ENCODE data around the gene RAB44. TPM values are rescaled to one million over a fixed set of nuclear protein-coding genes. Genes with fewer than 3 reads are reported as not detected.
"Not testable (repeated sequence)": the region's sequence is repeated elsewhere in the genome, so short reads cannot be mapped to it uniquely, and the experiment has no call there.

Gene RAB44
- total and polyA plus RNA-seq, 7 donors: under 0.01 to 0.71 (median 0.17) TPM; not detected in 3

- no peaks in the 10 kb centered on the region for H3K4me1 ChIP-seq
- WGBS, 2 donors: 90 to 93% methylated on average over 5 of the region's 5 CpGs
- intact Hi-C loops (cut with DNase I): no loop called here
- H3K4me3 ChIP-seq: no peak overlapping the region
- H3K36me3 ChIP-seq: no peaks in the 10 kb centered on the region
- no peaks in the 10 kb centered on the region for H3K9me3 ChIP-seq
- H3K27me3 ChIP-seq: no peaks in the 10 kb centered on the region
- no peak overlapping the region for H3K27ac ChIP-seq
- TF ChIP-seq EP300 (IDR thresholded peaks at IDR 0.05) (no peak), POLR2A (IDR thresholded peaks at IDR 0.05) (no peak), CTCF (IDR thresholded peaks at IDR 0.05) (no peak), POLR2AphosphoS5 (IDR thresholded peaks at IDR 0.05) (no peak)
- DNase-seq: peak; percentile 19
These were observed 5.5 kb downstream of the RAB44 start for GRCh38 chr6:36703081-36703606.

GRCh38 chr6:36703982-36704381 is 6.4 kb downstream of the RAB44 start:
- 96 to 97% methylated on average over 18 of the region's 18 CpGs for WGBS, 2 donors
- peak; percentile 42 for DNase-seq
- Histone ChIP-seq H3K36me3 (no peaks in the 10 kb centered on the region), H3K4me3 (no peak overlapping the region), H3K27me3 (no peaks in the 10 kb centered on the region), H3K4me1 (no peaks in the 10 kb centered on the region), H3K9me3 (no peaks in the 10 kb centered on the region), H3K27ac (no peak overlapping the region)
- intact Hi-C loops (cut with DNase I): no loop called here
- TF ChIP-seq POLR2A (IDR thresholded peaks at IDR 0.05) (no peak), CTCF (IDR thresholded peaks at IDR 0.05) (no peak), POLR2AphosphoS5 (IDR thresholded peaks at IDR 0.05) (no peak), EP300 (IDR thresholded peaks at IDR 0.05) (no peak)

GRCh38 chr6:36704961-36705577 is 7.4 kb downstream of the RAB44 start:
- H3K27ac ChIP-seq; H3K4me1 ChIP-seq; H3K9me3 ChIP-seq; H3K36me3 ChIP-seq; H3K4me3 ChIP-seq; DNase-seq; H3K27me3 ChIP-seq; intact Hi-C loops (cut with DNase I): not testable (repeated sequence)
- 71 to 88% methylated on average over 7 of the region's 7 CpGs for WGBS, 2 donors

GRCh38 chr6:36706339-36706738 is 8.7 kb downstream of the RAB44 start:
- DNase-seq: no peak
- H3K4me1 ChIP-seq: no peaks in the 10 kb centered on the region
- intact Hi-C loops (cut with DNase I): no loop called here
- H3K36me3 ChIP-seq: no peaks in the 10 kb centered on the region
- H3K27ac ChIP-seq: no peak overlapping the region
- no peak overlapping the region for H3K4me3 ChIP-seq
- 13 to 48% methylated on average over 1 of the region's 1 CpG for WGBS, 2 donors
- H3K27me3 ChIP-seq: no peaks in the 10 kb centered on the region
- TF ChIP-seq POLR2AphosphoS5 (IDR thresholded peaks at IDR 0.05) (no peak), CTCF (IDR thresholded peaks at IDR 0.05) (no peak), EP300 (IDR thresholded peaks at IDR 0.05) (no peak), POLR2A (IDR thresholded peaks at IDR 0.05) (no peak)
- H3K9me3 ChIP-seq: no peaks in the 10 kb centered on the region

- no peaks in the 10 kb centered on the region for H3K9me3 ChIP-seq
- H3K27me3 ChIP-seq: no peaks in the 10 kb centered on the region
- TF ChIP-seq EP300 (IDR thresholded peaks at IDR 0.05): no peak
- TF ChIP-seq CTCF (IDR thresholded peaks at IDR 0.05): no peak
- TF ChIP-seq POLR2A (IDR thresholded peaks at IDR 0.05): no peak
- no peak for TF ChIP-seq POLR2AphosphoS5 (IDR thresholded peaks at IDR 0.05)
- H3K4me1 ChIP-seq: no peaks in the 10 kb centered on the region
- no peaks in the 10 kb centered on the region for H3K36me3 ChIP-seq
- 85 to 93% methylated on average over 4 of the region's 4 CpGs for WGBS, 2 donors
- intact Hi-C loops (cut with DNase I): no loop called here
- no peak for DNase-seq
- H3K27ac ChIP-seq: no peak overlapping the region
- H3K4me3 ChIP-seq: no peak overlapping the region
These were observed 15.2 kb downstream of the RAB44 start for GRCh38 chr6:36712816-36713215.
